Liver (tissue), 9 donors: Measurements from ENCODE around the gene DSE. TPM values are rescaled to one million over a fixed set of nuclear protein-coding genes. Genes with fewer than 3 reads are reported as not detected.

Source experiments
- DNase-seq: peaks from one replicate; pipeline ENCODE4 v3.0.0-alpha.2; 2017; ENCODE audit warnings: low spot score
- H3K27ac ChIP-seq, 2 donors: one replicate each; pipeline ENCODE4 v1.7.0; 2013; ENCODE audit warnings: inconsistent platforms in 2 of 2, low read length in 2 of 2, control low read depth in 1 of 2, low read depth in 1 of 2, mild to moderate bottlenecking in 1 of 2
- H3K27me3 ChIP-seq, 4 donors: one replicate each; pipeline versions ENCODE4 v1.6.1 to v1.7.0; 2013; ENCODE audit warnings: low read length in 3 of 4, inconsistent platforms in 1 of 4, mild to moderate bottlenecking in 1 of 4, moderate library complexity in 1 of 4; ENCODE audit not compliant: control insufficient read depth in 4 of 4, insufficient read depth in 4 of 4
- H3K36me3 ChIP-seq, 4 donors: one replicate each; pipeline versions ENCODE4 v1.6.1 to v1.7.0; 2013; ENCODE audit warnings: low read length in 3 of 4, mild to moderate bottlenecking in 3 of 4, low read depth in 1 of 4, moderate library complexity in 1 of 4; ENCODE audit not compliant: control insufficient read depth in 4 of 4, insufficient read depth in 3 of 4
- H3K4me1 ChIP-seq, 4 donors: one replicate each; pipeline versions ENCODE4 v1.6.1 to v1.7.0; 2013; ENCODE audit warnings: low read length in 3 of 4, mild to moderate bottlenecking in 3 of 4, moderate library complexity in 1 of 4; ENCODE audit not compliant: control insufficient read depth in 4 of 4, insufficient read depth in 4 of 4
- H3K4me3 ChIP-seq, 3 donors: one replicate each; pipeline versions ENCODE4 v1.6.1 to v1.7.0; 2013; ENCODE audit warnings: low read length in 3 of 3, control low read depth in 1 of 3, low read depth in 1 of 3, mild to moderate bottlenecking in 1 of 3
- H3K9ac ChIP-seq, 2 donors: one replicate each; pipeline ENCODE4 v1.7.0; 2013; ENCODE audit warnings: low read length in 2 of 2, mild to moderate bottlenecking in 2 of 2, moderate library complexity in 2 of 2, control low read depth in 1 of 2, low read depth in 1 of 2
- H3K9me3 ChIP-seq, 4 donors: one replicate each; pipeline versions ENCODE4 v1.6.1 to v1.7.0; 2013; ENCODE audit warnings: low read length in 3 of 4; ENCODE audit not compliant: control insufficient read depth in 4 of 4
- ATF3 ChIP-seq: IDR thresholded peaks from 2 replicates; pipeline ENCODE4 v1.6.1; 2016; ENCODE audit warnings: antibody characterized with exemption
- CTCF ChIP-seq: fragments of 150-350 bp; IDR thresholded peaks from 2 replicates; pipeline ENCODE4 v1.5.1; 2017; ENCODE audit warnings: improper control_type of control experiment, low read depth, low read length; ENCODE audit not compliant: missing input control
- EGR1 ChIP-seq, 2 donors: IDR thresholded peaks; 2 replicates each; pipeline ENCODE4 v1.6.1; 2016 to 2018; ENCODE audit warnings: antibody characterized with exemption in 2 of 2, low read depth in 2 of 2
- FOXA1 ChIP-seq: IDR thresholded peaks from 2 replicates; pipeline ENCODE4 v1.6.1; 2016; ENCODE audit warnings: antibody characterized with exemption
- FOXA2 ChIP-seq: IDR thresholded peaks from 2 replicates; pipeline ENCODE4 v1.6.1; 2016; ENCODE audit warnings: antibody characterized with exemption
- GABPA ChIP-seq, 2 donors: IDR thresholded peaks in 1 of 2; conservative IDR thresholded peaks in 1 of 2; 2 replicates each; pipeline ENCODE4 v1.6.1; 2016; ENCODE audit warnings: antibody characterized with exemption in 2 of 2, mild to moderate bottlenecking in 1 of 2, moderate library complexity in 1 of 2
- HNF4A ChIP-seq, 2 donors: conservative IDR thresholded peaks; 2 replicates each; pipeline ENCODE4 v1.6.1; 2016; ENCODE audit warnings: antibody characterized with exemption in 2 of 2, mild to moderate bottlenecking in 2 of 2
- HNF4G ChIP-seq: IDR thresholded peaks from 2 replicates; pipeline ENCODE4 v1.6.1; 2016; ENCODE audit warnings: antibody characterized with exemption
- JUND ChIP-seq, 2 donors: IDR thresholded peaks; 2 replicates each; pipeline ENCODE4 v1.6.1; 2016; ENCODE audit warnings: antibody characterized with exemption in 2 of 2
- MAX ChIP-seq: IDR thresholded peaks from 2 replicates; pipeline ENCODE4 v1.6.1; 2016; ENCODE audit warnings: antibody characterized with exemption
- NR2F2 ChIP-seq: IDR thresholded peaks from 2 replicates; pipeline ENCODE4 v1.6.1; 2016; ENCODE audit warnings: antibody characterized with exemption
- RAD21 ChIP-seq, 2 donors: IDR thresholded peaks; 2 replicates each; pipeline ENCODE4 v1.6.1; 2016; ENCODE audit warnings: antibody characterized with exemption in 2 of 2, mild to moderate bottlenecking in 2 of 2
- REST ChIP-seq: IDR thresholded peaks from 2 replicates; pipeline ENCODE4 v1.6.1; 2016; ENCODE audit warnings: antibody characterized with exemption, mild to moderate bottlenecking
- RXRA ChIP-seq, 2 donors: IDR thresholded peaks; 2 replicates each; pipeline ENCODE4 v1.6.1; 2017 to 2018; ENCODE audit warnings: antibody characterized with exemption in 2 of 2, mild to moderate bottlenecking in 1 of 2
- SP1 ChIP-seq: IDR thresholded peaks from 2 replicates; pipeline ENCODE4 v1.6.1; 2018; ENCODE audit warnings: antibody characterized with exemption, mild to moderate bottlenecking
- TAF1 ChIP-seq: conservative IDR thresholded peaks from 2 replicates; pipeline ENCODE4 v1.6.1; 2016; ENCODE audit warnings: antibody characterized with exemption, mild to moderate bottlenecking
- YY1 ChIP-seq: IDR thresholded peaks from 2 replicates; pipeline ENCODE4 v1.6.1; 2016; ENCODE audit warnings: antibody characterized with exemption, mild to moderate bottlenecking
- ZBTB33 ChIP-seq: IDR thresholded peaks from 2 replicates; pipeline ENCODE4 v1.6.1; 2016; ENCODE audit warnings: antibody characterized with exemption
- WGBS: extraction: QIAGEN DNeasy Blood & Tissue Kit; methylation state at CpG from one replicate; pipeline ENCODE4 v1.1.7; 2013; 5-methylcytosine and 5-hydroxymethylcytosine counted together
- polyA plus RNA-seq, 2 donors: library from polyadenylated mRNA; stranded (reverse) in 1 of 2; unstranded in 1 of 2; fragments of 200-250 nt in 1 of 2; fragments of >200 nt in 1 of 2; fragmentation: Nextera tagmentation in 1 of 2; extraction: Ambion mirVana in 1 of 2; gene quantifications; one replicate each; pipeline versions ENCODE4 v1.2.1 to v1.2.3, GENCODE V29; 2013 to 2015
- total RNA-seq, 2 donors: library from RNA; depleted of rRNA; stranded (reverse); fragments of >200 nt; gene quantifications; one replicate each; pipeline ENCODE4 v1.2.3, GENCODE V29; 2014
- donor health status: healthy.
- donor health status: healthy.
- donor health status: healthy.
- donor health status: healthy.
- donor health status: healthy.

DSE gene
- total and polyA plus RNA-seq, 4 donors = 5.5 to 22.8 (median 9.6) TPM

- WGBS = 51% methylated on average over 8 of the region's 8 CpGs
- Histone ChIP-seq H3K27me3 (no peaks in the 10 kb centered on the region), H3K4me3 (peak overlapping the region; percentile 73 to 90 (median 87)), H3K36me3 (no peaks in the 10 kb centered on the region), H3K4me1 (peaks cover 0 to 15% (median 5%) of the 10 kb centered on the region in 4 donors), H3K27ac (peak overlapping the region; percentile 71 to 88), H3K9me3 (no peaks in the 10 kb centered on the region), H3K9ac (peak overlapping the region; percentile 31 to 60)
- TF ChIP-seq EGR1 (IDR thresholded peaks at IDR 0.05; ENCODE audit: low read depth in 2 of 2) (no peak), JUND (IDR thresholded peaks at IDR 0.05) (no peak), FOXA2 (no peak)
- no peak for DNase-seq
Measured at GRCh38 chr6:116371918-116372209, 1.1 kb downstream of the DSE start.

GRCh38 chr6:116373300-116373699 lies 2.6 kb downstream of the DSE start:
- no peak overlapping the region for H3K4me3 ChIP-seq
- WGBS = 92% methylated on average over 6 of the region's 6 CpGs
- no peaks in the 10 kb centered on the region for H3K9me3 ChIP-seq
- DNase-seq = no peak
- no peak overlapping the region for H3K9ac ChIP-seq
- no peak overlapping the region for H3K27ac ChIP-seq
- H3K36me3 ChIP-seq = no peaks in the 10 kb centered on the region
- no peaks in the 10 kb centered on the region for H3K27me3 ChIP-seq
- H3K4me1 ChIP-seq = peaks cover 0 to 15% (median 5%) of the 10 kb centered on the region in 4 donors
- TF ChIP-seq HNF4A (conservative IDR thresholded peaks at IDR 0.05) = no peak
- no peak for TF ChIP-seq ATF3
- no peak for TF ChIP-seq ZBTB33
- TF ChIP-seq NR2F2 = no peak
- no peak for TF ChIP-seq JUND (IDR thresholded peaks at IDR 0.05)
- TF ChIP-seq RXRA (IDR thresholded peaks at IDR 0.05) = no peak
- TF ChIP-seq GABPA (IDR thresholded peaks at IDR 0.05 in 1 of 2, conservative IDR thresholded peaks at IDR 0.05 in 1 of 2) = no peak
- TF ChIP-seq REST = no peak
- TF ChIP-seq TAF1 = no peak
- TF ChIP-seq SP1 = no peak
- TF ChIP-seq FOXA1 = no peak
- no peak for TF ChIP-seq YY1
- TF ChIP-seq CTCF = no peak
- TF ChIP-seq RAD21 (IDR thresholded peaks at IDR 0.05) = no peak
- no peak for TF ChIP-seq EGR1 (IDR thresholded peaks at IDR 0.05; ENCODE audit: low read depth in 2 of 2)
- no peak for TF ChIP-seq FOXA2
- no peak for TF ChIP-seq HNF4G
- no peak for TF ChIP-seq MAX
